SK-N-MC (cell line): ENCODE results near the gene DIPK1B.

Source experiments
- EZH2 ChIP-seq: fragments of 200-600 bp; sonication (generic); IDR thresholded peaks from one replicate; pipeline ENCODE4 v1.6.1; 2017; ENCODE audit warnings: antibody characterized with exemption
- FOXP2 ChIP-seq: optimal IDR thresholded peaks from 2 replicates; pipeline ENCODE3; 2011; ENCODE audit warnings: mild to moderate bottlenecking, moderate library complexity; ENCODE audit not compliant: insufficient read depth; ENCODE audit errors: extremely low read length, control extremely low read depth
- POLR2AphosphoS5 ChIP-seq: IDR thresholded peaks from 2 replicates; pipeline ENCODE4 v1.6.1; 2012; ENCODE audit warnings: mild to moderate bottlenecking, low read depth, low read length, borderline replicate concordance

DNA sequence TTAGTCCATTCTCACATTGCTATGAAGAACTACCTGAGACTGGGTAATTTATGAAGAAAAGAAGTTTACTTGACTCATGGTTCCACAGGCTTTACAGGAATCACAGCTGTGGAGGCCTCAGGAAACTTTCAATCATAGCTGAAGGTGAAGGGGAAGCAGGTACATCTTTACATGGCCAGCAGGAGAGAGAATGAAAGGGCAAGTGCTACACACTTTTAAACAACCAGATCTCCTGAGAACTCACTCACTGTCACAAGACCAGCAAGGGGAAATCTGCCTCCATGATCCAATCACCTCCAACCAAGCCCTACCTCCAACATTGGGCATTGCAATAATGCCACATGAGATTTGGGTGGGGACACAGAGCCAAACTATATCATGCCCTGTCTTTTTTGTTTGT, 39.4 kb downstream of the DIPK1B start:
- TF ChIP-seq POLR2AphosphoS5 = no peak
- no peak for TF ChIP-seq FOXP2
- TF ChIP-seq EZH2 = no peak
